GM18519 (cell line): ENCODE measurements around the gene DPP6.

Experiments used
- ATAC-seq: cut with Tn5 transposase; IDR thresholded peaks from one replicate; pipeline ENCODE4 v1.9.1; 2021; ENCODE audit warnings: mild to moderate bottlenecking, moderate library complexity; ENCODE audit not compliant: unreplicated experiment, low FRiP score

Gene DPP6

GRCh38 chr7:154324196-154324595, 272.0 kb downstream of the DPP6 start:
- ATAC-seq, result no peak

GRCh38 chr7:154326421-154326820, 274.2 kb downstream of the DPP6 start:
- ATAC-seq, result no peak

GRCh38 chr7:154330318-154330717, 278.1 kb downstream of the DPP6 start:
- no peak for ATAC-seq

- ATAC-seq, result no peak
Observed at GRCh38 chr7:154332811-154333580, 280.8 kb downstream of the DPP6 start.

GRCh38 chr7:154336295-154336694, 284.1 kb downstream of the DPP6 start:
- no peak for ATAC-seq

- no peak for ATAC-seq
Observed at GRCh38 chr7:154338701-154339506, 286.7 kb downstream of the DPP6 start.

GRCh38 chr7:154342971-154343633, 290.9 kb downstream of the DPP6 start:
- no peak for ATAC-seq

GRCh38 chr7:154343778-154344412, 291.7 kb downstream of the DPP6 start:
- no peak for ATAC-seq

- no peak for ATAC-seq
Observed at GRCh38 chr7:154345093-154345492, 292.9 kb downstream of the DPP6 start.

- no peak for ATAC-seq
Observed at GRCh38 chr7:154347700-154348266, 295.6 kb downstream of the DPP6 start.

- ATAC-seq, result no peak
Observed at GRCh38 chr7:154350892-154351291, 298.7 kb downstream of the DPP6 start.

- no peak for ATAC-seq
Observed at GRCh38 chr7:154353355-154353767, 301.2 kb downstream of the DPP6 start.

GRCh38 chr7:154364170-154364569, 312.0 kb downstream of the DPP6 start:
- ATAC-seq, result no peak

GRCh38 chr7:154371424-154371823, 319.2 kb downstream of the DPP6 start:
- no peak for ATAC-seq

- ATAC-seq, result no peak
Observed at GRCh38 chr7:154372011-154372601, 319.9 kb downstream of the DPP6 start.

GRCh38 chr7:154373956-154374355, 321.8 kb downstream of the DPP6 start:
- ATAC-seq, result no peak

- no peak for ATAC-seq
Observed at GRCh38 chr7:154375956-154376355, 323.8 kb downstream of the DPP6 start.

GRCh38 chr7:154380771-154381170, 328.6 kb downstream of the DPP6 start:
- ATAC-seq, result no peak

GRCh38 chr7:154383045-154383444, 330.8 kb downstream of the DPP6 start:
- ATAC-seq, result no peak

- ATAC-seq, result no peak
Observed at GRCh38 chr7:154385214-154385613, 333.0 kb downstream of the DPP6 start.
